ENCODE data around the gene BGN.

The BGN gene

DNA sequence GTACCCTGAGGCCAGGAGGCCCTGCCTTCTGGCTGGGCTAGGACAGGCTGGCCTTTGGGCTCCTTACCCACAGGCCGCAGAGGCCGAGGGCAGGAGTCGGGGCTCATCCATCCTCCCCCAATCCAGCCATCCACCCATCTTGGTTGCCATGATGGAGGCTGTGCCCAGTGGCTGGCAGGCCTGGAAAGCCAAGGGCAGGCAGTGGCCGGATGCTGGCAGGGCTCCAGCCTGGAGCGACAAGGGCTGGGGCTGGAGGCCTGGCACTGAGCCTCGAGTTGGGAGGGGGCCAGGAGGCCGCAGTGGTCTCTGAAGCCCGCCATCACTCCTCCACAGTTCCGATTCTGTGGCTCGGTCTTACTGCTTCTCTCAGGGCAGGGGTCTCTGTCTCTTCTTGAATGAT lies 8.6 kb upstream of the BGN start:
- no peak for DNase-seq

DNA sequence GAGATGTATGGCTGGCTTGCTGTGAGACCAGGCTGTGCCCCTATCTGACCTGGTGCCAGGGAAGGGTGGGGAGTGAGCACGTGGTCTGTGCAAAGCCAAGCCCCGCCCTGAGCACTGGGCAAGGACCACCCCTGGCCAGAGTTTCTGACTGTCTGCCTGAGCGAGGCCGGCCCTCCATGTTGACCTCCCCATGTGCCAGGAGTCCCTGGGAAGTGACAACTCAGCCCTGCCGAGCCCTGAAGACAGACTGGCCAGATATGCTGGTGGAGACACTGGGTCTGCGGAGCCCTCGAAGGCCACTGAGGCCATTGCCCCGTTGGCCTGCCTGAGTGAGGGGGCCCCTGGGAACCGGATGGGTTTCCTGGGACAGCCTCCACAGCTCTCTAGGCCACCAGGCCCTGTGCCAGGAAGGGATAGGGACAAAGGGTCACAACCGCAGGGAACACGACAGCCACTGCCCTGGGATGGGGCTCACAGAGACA lies 7.1 kb upstream of the BGN start:
- DNase-seq: no peak

DNA sequence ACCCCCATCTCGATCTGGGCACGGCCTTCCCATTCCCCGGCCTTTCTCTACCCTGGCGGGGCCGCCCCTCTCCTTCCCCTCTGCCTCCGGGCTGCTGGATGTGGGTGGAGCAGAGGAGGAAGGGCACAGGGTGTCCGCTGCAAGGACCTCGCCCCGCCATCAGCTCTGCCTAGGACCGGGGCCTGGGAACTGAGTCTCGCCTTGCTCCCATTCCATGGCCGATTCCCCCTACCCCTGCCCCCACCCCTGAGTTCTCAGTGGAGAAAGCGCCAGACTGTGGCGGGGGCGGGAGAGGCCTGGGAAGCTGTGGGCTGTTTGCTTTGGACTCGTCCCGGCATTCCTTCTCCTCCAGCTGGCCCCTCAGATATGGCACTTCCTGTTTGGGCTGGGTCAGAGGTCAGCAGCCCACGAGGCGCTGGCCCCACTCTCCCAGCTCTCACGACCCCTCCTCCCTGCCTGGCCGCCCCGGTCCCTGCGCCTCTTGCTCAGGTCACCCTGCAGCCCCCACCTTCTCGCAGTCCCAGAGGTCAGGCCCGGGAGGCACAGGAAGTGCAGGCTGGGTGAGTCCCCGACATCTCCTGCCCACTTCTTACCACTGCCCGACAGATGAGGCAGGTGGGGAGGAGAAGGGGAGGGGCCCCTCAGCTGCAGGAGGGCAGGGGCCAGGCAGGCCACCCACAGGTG lies 6.4 kb upstream of the BGN start:
- no peak for DNase-seq

DNA sequence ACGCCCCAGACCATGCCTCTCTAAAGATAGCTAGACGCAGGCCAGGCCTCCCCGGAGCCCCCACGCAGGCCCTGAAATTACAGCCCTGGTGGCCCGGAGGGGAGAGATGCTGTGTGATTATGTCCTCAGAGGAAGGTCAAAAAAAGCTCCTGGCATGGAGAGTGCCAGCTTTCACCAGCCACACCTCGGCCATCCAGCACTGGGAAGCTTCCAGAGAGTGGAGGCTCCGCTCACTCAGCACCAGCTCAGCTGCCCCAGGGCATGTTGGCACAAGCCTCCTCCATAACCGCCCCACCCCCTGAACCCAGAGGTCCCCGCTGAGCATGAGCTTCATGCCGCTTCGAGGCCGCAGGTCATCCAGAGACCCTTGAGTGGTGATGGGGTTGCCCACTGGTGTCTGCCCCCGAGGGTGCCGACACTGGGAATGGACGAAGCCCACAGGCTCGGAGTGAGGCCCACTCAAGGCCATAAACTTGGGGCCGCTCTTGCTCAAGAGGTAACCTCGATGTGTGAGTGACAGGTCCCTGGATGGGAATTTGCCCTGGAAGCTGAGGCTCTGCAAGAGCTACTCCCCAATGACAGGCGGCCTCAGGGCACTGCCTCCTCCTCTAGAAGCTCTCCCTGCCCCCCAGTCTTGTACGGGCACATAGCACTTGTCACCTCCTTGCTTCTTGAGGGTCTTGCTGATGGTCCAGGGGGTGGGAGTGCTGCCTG lies 4.4 kb upstream of the BGN start:
- DNase-seq: no peak

DNA sequence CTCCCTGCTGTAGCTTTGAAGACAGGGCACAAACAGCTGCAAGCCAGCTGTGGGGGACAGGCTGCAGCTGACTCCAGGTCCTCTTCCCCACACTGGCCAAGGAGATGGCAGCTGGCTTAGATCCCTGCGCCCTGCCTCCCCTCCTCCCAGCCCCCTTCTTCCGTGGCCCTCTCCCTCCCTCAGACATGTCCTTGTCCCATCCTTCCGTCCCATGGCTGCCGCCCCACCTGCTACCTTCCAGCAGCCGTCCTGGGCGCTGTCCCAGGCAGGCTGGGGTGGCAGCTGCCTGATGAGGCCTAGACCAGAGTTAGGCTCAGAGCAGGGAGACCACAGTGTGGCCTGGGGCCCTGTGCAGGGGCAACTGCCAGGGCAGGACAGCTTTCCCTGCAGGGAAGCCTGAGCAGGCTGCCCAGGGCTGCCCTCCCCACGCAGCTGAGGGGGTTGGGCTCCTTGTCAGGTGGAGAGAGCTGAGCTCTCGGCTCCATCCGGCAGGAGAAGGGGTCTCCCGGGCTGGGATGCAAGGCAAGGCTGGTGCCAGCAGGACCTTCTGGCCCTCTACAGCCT lies 3.3 kb upstream of the BGN start:
- DNase-seq: no peak

DNA sequence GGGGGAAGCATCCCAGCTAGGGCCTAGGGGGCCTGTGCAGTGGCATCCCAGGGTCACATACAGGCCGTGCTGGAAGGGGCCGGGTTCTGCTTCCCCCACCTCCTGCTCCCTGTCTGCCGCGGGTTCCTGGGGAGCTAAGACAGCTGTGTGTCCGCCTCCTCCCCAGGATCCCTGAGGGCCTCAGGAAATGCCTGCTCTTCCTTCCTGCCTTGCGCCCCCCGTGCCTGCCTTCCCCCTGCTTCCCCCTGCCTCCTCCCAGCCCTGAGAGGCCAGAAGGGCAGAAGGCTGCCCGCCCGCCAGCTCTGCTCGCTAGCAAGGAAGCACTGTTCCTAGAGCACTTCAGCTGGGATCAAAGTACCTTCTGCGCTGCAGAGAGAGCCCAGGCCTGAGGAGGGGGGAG lies 2.9 kb upstream of the BGN start:
- no peak for DNase-seq

DNA sequence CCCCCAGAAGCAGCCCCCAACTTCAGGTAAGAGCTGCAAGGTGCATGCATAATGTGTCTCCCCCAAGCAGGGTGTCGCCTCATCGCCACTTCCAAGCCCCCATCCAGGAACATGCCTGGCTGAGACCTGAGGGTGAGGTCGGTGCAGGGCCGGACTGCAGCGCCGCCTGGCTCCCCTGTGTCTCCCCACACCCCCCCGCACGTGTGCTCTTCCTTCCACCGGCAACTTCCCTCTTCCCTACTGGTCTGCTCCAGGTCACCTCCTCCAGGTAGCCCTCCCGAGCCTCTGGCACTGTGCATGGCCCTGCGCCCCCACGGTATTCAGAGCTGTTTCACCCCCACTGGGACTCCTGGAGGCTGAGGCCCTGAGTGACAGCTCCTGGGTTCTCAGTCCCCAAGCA lies 2.2 kb upstream of the BGN start:
- no peak for DNase-seq

DNA sequence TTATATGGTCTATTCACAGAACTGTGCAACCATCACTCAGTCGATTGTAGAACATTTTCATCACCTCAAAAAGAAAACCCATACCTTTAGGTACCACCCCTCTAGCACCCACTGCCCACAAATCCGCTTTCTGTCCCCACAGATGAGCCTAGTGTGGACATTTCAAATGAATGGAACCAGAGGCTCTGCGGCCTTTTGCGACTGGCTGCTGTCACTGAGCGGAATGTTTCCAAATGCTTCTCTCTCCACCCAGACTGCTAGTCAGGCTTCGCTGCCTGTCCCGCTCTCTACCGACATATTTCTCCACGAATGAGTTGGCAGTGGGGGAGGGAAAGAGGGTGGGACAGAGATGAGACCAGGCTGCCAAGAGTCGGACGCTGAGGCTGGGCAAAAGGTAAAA lies 1.7 kb upstream of the BGN start:
- DNase-seq: no peak

DNA sequence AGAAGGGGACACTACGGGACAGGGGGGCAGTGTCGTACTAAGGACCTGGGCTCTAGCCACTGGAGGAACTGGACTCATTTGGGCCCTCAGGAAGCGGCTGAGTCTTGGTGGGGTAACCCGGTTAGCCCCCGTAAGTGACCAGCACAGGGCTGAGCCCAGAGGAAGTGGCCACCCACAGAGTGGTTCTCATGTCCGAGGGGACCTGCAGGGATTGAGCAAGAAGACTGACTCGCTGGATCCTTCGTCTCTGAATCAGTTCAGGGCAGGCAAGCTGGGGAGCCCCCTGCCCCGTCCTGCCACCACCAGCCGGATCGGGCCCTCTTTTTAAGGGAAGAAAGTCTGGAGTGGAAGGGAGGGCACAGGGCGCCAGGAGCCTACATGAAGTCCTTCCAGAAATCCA lies 719 bp upstream of the BGN start:
- no peak for DNase-seq

DNA sequence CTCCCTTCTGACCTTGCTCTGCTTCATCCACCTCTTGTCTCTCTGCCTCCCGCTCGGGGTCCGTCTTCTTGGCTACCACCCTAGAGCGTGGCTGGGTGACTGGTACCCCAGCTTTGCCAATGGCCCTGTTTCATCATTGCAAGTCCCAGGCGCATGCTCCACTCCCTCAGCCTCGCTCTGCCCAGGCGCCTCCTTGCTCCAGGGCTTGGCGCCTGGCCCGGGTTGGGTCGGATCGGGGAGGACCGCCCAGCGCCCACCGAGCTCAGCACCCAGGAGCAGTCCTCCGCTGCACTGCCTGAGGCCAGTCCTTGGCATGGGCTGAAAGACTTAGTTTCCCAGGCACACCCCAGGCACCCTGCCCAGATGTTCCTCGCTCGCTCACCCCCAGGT lies 577 bp downstream of the BGN start:
- no peak for DNase-seq

DNA sequence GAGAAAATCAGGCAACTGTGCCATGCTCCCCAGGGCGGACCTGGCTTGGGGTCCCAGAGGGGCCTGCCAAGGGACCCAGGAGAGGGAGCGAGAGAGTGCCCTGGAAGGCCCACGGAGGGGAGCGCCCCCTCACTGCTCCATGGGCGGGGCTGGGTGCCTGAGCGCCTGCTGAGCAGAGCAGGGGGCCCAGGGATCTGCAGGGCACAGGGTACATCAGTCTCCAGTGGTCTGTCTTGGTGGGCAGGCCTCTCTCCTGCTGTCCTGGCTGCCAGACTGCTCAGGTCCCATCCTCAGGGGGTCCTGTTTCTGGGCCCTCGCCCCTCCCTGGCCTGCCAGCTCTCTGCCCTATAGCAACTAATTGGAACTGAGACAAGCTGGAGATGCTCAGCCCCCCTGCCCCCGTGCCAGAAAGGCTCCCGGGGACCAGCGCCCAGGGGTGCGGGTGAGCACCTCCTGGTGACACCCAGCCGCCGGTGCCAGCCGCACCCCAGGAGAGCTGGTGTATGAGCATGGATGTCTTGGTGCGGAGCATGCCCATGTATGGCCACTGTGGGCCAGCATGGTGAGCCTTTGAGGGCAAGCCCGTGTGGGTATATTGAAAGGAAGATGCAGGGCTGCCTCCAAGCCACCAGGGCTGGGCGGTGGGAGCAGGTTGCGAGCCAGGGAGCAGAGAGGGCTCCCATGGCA lies 1.3 kb downstream of the BGN start:
- DNase-seq: no peak

DNA sequence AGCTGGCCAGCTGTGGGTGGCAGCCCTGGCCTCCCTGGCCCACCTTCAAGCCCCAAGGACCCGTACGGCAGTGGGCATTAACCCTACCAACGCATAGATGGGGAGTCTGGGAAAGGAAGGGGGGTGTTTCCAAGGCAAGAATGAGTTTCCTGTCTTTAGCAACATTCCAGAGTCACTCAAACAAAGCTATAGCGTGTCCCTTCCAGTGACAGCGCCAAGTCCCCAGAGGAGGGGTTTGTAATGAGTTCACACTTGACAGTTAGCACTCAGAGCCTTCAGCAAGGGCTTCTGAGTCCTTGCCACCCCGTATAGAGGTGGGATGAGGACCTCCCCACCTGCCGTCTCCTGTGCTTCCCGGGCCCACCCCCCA lies 1.8 kb downstream of the BGN start:
- no peak for DNase-seq

DNA sequence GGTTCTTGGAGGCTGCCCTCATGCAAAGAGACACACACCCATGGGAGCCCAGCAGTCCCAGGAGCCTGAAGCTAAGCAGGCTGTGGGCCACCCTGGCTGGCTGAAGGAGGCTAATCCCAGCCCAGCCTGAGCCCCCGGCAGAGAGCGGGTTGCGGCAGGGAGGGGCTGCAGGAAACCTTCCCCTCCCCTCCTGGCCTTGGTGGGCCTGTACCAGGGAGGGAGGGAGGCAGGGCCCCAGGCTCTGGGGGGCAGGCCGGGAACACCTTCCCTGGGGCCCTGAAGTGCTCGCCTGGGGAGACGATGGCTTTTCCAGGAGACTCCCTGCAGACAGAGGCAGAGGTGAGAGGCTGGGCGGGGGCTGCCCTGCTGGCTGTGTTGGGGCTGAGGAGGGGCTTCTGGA lies 3.7 kb downstream of the BGN start:
- DNase-seq: no peak

DNA sequence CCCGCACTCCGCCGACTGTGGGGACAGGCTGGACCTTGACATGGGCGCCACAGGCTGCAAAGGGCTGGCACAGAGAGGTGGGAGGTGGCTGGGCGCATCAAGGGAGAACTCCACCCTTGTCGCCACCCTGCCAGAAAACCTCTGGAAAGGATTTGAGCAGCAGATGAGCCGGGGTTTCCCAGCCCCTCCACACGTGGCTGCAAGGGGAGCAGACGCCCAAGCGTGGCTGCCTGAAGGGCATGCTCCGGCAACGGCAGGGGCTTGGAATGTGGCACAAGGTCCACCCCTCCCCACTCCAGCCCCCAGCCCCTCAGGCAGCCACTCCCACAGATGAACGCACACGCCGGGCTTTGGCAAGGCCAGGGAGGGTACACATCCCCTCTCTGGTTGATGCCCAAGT lies 4.6 kb downstream of the BGN start:
- no peak for DNase-seq

DNA sequence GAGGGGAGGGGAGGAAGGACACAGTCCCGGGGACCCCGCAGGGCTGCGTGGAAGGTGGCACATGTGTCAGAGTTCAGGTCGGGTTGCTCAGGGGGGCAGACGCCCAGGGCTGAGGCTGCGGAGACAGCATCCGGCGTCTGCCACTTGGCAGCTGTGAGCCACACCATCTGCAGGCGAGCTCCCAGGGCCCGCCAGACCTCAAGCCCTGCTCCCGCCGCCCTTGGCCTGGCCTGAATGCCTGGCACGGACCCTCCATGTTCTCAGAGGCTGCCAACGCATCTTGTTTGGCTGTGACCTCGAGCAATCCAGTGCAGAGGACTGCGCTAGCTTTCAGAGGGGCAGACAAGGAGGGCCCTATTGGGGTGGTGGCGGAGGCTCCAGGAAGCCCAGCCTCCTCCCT lies 5.1 kb downstream of the BGN start:
- peak; percentile 66 for DNase-seq

DNA sequence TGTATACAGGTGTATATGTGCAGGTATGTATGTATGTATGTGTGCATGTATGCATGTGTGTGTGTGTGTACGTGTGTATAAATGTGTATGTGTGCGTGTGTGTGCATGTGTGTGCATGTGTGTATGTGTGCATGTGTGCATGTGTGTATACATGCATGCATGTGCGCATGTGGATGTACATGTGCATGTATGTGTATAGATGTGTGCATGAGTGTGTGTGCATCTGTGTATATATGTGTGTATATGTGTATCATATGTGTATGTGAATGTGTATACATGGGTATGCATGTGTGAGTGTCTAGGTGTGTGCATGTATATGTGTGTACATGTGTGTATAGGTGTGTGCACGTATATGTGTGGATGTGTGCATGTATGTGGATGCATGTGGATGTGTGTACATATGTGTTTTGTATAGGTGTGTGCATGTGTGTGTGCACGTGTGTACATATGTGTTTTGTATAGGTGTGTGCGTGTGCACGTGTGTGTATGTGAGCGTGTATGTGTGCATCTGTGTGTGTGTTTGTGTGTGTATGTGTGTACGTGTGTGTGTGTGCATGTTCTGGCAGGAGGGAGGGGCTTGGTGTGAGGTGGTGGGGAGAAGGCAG lies 6.0 kb downstream of the BGN start:
- no peak for DNase-seq

DNA sequence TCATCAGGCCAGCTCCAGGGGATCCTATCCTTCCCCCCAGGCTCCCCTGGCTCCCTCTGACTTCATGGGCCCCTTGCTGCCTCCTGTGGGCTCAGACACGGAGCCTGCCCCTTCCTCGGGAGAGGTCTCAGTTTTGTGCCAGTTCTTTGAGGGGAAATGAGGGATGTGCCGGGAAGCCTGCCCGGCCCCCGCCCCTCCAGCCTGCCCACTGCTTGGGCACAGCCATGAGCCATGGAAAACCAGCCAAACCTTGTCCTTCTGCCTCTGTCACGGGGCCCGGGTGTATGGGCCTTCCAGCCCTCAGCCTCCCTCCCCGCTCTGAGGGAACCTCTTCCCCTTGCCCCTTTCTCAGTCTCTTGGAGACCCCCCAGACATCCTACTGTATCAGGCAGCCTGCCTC lies 6.8 kb downstream of the BGN start:
- DNase-seq: peak; percentile 4

DNA sequence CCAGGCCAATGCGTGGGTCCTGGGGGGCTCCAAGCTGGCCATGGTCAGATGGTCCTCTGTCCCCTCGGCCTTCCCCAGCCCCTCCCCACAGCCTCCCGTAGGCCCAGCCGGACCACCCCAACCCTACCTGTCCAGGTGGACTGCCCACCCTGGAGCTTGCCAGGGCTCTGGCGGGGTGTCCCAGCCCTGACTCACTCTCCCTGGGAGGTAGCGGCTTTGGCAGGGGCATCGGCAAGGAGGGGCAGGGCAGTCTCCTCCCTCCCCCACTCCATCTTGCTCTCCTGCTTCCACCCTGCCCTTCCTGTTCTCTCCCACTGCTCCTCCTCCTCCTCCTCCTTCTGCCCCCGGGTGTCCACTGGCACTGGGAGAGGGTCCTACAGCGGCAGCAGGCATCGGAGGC lies 7.4 kb downstream of the BGN start:
- DNase-seq: no peak

DNA sequence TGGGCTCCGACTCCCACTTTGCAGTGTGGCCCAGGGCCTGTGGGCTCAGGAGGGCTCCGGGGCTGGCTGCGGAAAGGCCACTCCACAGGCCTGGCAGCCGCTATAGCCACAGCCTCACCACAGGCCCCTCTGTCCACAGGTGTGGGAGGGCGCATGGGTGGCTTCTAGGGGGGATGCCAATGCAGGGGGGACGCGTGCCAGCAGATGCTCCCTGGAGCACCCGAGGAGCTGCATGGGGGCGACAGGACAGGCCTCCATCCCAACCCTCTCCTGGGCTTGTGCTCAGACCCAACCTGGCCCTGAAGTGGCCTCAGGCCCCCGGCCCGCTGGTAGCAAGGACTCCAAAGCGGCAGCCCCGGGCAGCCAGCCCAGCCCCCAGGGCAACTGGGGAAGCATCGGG lies 8.0 kb downstream of the BGN start:
- no peak for DNase-seq

DNA sequence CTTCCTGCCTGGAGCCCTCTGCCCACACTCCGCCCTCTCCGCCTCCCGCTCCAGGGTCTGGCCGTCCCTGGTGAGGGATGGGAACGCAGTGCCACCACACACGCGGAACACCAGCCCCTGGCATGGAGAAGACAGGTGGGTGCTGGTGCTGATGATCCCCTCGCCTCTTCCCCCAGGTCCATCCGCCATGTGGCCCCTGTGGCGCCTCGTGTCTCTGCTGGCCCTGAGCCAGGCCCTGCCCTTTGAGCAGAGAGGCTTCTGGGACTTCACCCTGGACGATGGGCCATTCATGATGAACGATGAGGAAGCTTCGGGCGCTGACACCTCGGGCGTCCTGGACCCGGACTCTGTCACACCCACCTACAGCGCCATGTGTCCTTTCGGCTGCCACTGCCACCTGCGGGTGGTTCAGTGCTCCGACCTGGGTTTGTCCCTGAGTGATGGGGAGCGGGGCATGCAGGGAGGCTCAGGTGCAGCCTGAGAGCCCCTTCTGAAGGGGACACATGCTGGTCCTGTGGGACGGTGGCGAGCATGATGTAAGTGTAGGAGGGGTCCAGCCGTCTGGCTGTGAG lies 9.8 kb downstream of the BGN start:
- no peak for DNase-seq

DNA sequence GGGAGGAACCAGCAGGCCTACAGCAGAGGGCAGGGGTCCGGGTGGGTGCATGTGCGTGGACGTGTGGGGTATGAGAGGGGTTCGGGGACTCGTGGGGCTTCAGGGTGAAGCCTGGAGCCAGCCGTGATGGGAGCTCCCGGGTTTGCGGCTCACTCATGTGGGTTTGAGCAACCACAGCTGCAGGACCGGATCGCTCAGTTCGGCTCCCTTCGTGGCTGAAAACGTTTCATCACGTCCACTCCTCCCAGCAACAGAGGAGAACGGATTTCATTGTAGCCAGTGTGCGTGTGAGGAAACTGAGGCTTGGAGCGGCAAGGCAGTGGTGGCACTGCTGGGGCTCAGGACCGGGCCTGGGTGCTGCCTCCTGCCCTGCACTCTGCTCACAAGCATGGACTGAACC lies 10.6 kb downstream of the BGN start:
- no peak for DNase-seq

DNA sequence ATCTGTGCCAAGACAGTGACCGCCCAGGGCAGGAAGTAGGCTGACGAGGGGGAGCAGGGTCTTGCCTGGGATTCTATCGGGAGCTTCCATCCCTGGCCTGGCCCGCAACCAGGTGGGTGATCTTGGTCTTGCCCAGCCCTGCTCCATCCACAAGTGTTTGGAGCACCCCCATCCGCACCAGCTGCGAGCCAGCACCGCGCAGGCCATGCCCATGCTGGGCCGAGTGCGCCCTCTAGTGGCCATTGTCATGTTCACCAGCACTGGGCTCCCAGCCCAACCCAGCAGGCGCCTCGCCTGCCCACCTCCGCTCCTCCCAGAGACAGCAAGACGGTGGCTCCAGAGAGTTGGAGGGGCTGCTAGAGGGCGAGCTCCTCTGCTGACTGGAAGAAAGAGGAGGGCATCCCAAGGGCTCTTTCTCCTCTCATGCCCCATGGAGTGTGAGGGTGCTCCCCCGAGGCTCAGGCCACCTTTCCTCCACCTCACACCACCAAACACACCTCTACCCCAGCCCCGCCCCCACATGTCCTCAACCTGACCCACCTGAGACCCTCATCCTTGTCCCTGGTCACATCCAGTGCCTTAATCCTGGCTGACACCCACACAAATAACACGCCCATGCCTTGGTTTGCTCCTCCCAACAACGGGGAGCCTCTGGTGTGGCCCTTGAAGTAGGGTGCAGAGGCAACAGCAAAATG lies 12.9 kb downstream of the BGN start:
- DNase-seq: peak; percentile 80

DNA sequence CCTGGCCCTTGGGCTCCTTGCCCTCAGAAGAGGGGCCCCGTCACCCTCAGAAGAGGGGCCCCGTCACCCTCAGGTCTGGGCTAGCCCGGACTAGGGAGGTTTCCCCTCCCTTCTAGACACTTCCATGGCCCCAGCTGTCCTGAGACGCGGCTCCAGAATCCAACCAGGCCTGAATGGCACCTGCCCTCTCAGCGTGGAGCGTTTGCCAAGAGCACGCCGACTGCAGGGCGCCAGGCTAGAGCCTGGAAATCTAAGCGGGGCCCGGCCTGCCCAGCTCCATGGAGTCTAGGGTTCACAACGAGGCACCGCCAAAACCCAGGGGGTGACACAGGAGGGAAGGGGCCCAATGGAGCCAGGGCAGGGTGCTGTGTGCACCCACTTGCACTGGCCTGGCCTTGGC lies 14.8 kb downstream of the BGN start:
- DNase-seq: no peak

Measured in midbrain (tissue), 1 donor.